GM18909 (cell line): ENCODE results near the gene METTL15.
"Not testable (repeated sequence)": the region's sequence is repeated elsewhere in the genome, so short reads cannot be mapped to it uniquely, and the experiment has no call there.

ENCODE experiments used
- ATAC-seq: cut with Tn5 transposase; IDR thresholded peaks from one replicate; pipeline ENCODE4 v1.9.1; 2021; ENCODE audit warnings: mild to moderate bottlenecking; ENCODE audit not compliant: unreplicated experiment, poor library complexity

Gene METTL15

GRCh38 chr11:28108958-28109357 is 770 bp downstream of the METTL15 start:
- ATAC-seq, result no peak

- peak; percentile 42 for ATAC-seq
Observed at GRCh38 chr11:28110108-28110820, 2.1 kb downstream of the METTL15 start.

GRCh38 chr11:28110821-28111200 is 2.6 kb downstream of the METTL15 start:
- no peak for ATAC-seq

GRCh38 chr11:28114116-28114515 is 5.9 kb downstream of the METTL15 start:
- ATAC-seq, result no peak

- ATAC-seq, result no peak
Observed at GRCh38 chr11:28114731-28115130, 6.5 kb downstream of the METTL15 start.

GRCh38 chr11:28117712-28118111 is 9.5 kb downstream of the METTL15 start:
- no peak for ATAC-seq

GRCh38 chr11:28123151-28123581 is 15.0 kb downstream of the METTL15 start:
- ATAC-seq, result no peak

GRCh38 chr11:28132548-28132947 is 24.4 kb downstream of the METTL15 start:
- no peak for ATAC-seq

- no peak for ATAC-seq
Observed at GRCh38 chr11:28133146-28133545, 25.0 kb downstream of the METTL15 start.

- ATAC-seq, result not testable (repeated sequence)
Observed at GRCh38 chr11:28136157-28136556, 28.0 kb downstream of the METTL15 start.

GRCh38 chr11:28137366-28137765 is 29.2 kb downstream of the METTL15 start:
- ATAC-seq, result no peak

- no peak for ATAC-seq
Observed at GRCh38 chr11:28137832-28138231, 29.6 kb downstream of the METTL15 start.

GRCh38 chr11:28139841-28140415 is 31.7 kb downstream of the METTL15 start:
- ATAC-seq, result no peak

GRCh38 chr11:28140689-28141455 is 32.7 kb downstream of the METTL15 start:
- no peak for ATAC-seq

- no peak for ATAC-seq
Observed at GRCh38 chr11:28142724-28143123, 34.5 kb downstream of the METTL15 start.

- no peak for ATAC-seq
Observed at GRCh38 chr11:28144808-28145207, 36.6 kb downstream of the METTL15 start.

- ATAC-seq, result no peak
Observed at GRCh38 chr11:28146123-28146751, 38.0 kb downstream of the METTL15 start.

- ATAC-seq, result no peak
Observed at GRCh38 chr11:28152743-28153142, 44.6 kb downstream of the METTL15 start.

GRCh38 chr11:28153586-28153985 is 45.4 kb downstream of the METTL15 start:
- ATAC-seq, result no peak

GRCh38 chr11:28168718-28169117 is 60.5 kb downstream of the METTL15 start:
- no peak for ATAC-seq

- ATAC-seq, result peak; percentile 65
Observed at GRCh38 chr11:28169816-28170215, 61.6 kb downstream of the METTL15 start.
